ENCODE measurements around the gene HMG20A.

- TF ChIP-seq EZH2 (IDR thresholded peaks at IDR 0.05) (no peak), POLR2AphosphoS5 (IDR thresholded peaks at IDR 0.05; ENCODE audit: borderline replicate concordance, low read depth, low read length) (no peak)
These were observed 88.0 kb downstream of the HMG20A start for GRCh38 chr15:77508541-77509243.
